B cell (primary cell): Measurements from ENCODE around the gene CRYBA2. TPM values are rescaled to one million over a fixed set of nuclear protein-coding genes. Genes with fewer than 3 reads are reported as not detected.

Source experiments
- ATAC-seq: fragments of 200-7000 bp; cut with Tn5 transposase; one replicate; pipeline ENCODE4 v1.10.0; 2021; ENCODE audit warnings: low read depth, mild to moderate bottlenecking, moderate number of reproducible peaks, moderate library complexity
- CTCF ChIA-PET: fragments of 350-600 bp; sonication (Branson Sonifier 250); formaldehyde crosslinking; loops from one replicate; lab custom pipeline; 2021; ENCODE audit warnings: antibody characterized with exemption, inconsistent platforms; lab: Charles Lee
- POLR2A ChIA-PET: fragments of 350-600 bp; sonication (Branson Sonifier 250); formaldehyde crosslinking; loops from one replicate; lab custom pipeline; 2021; ENCODE audit warnings: antibody characterized with exemption; lab: Charles Lee
- DNase-seq: peaks from one replicate; pipeline ENCODE4 v3.0.0; 2013
- H2AFZ ChIP-seq: 2 replicates; pipeline ENCODE4 v1.6.1; 2012; ENCODE audit warnings: mild to moderate bottlenecking, low read depth, low read length; ENCODE audit not compliant: insufficient read depth, poor library complexity, severe bottlenecking
- H3K27ac ChIP-seq, 2 donors: 1 replicate in 1 of 2; 2 replicates in 1 of 2; pipeline ENCODE4 v1.5.1; 2012 to 2013; ENCODE audit warnings: low read length in 2 of 2, mild to moderate bottlenecking in 2 of 2, moderate library complexity in 1 of 2
- H3K27me3 ChIP-seq, 4 experiments: fragments of 200-600 bp in 1 of 4; sonication (generic) in 1 of 4; replicated peaks in 1 of 4; 1 replicate in 2 of 4; 2 replicates in 2 of 4; pipeline versions ENCODE4 v1.6.1 to v1.7.0; 2013 to 2016; ENCODE audit warnings: low read length in 3 of 4, mild to moderate bottlenecking in 2 of 4, mixed read lengths in 1 of 4, moderate library complexity in 1 of 4; ENCODE audit not compliant: insufficient read depth in 4 of 4, control insufficient read depth in 3 of 4; ENCODE audit errors: control extremely low read depth in 1 of 4
- H3K36me3 ChIP-seq, 2 experiments: replicated peaks in 1 of 2; 1 replicate in 1 of 2; 2 replicates in 1 of 2; pipeline versions ENCODE4 v1.6.1 to v1.7.1; 2013; ENCODE audit warnings: low read length in 1 of 2; ENCODE audit not compliant: insufficient read depth in 2 of 2, control insufficient read depth in 1 of 2; ENCODE audit errors: control extremely low read depth in 1 of 2, extremely low read depth in 1 of 2
- H3K4me1 ChIP-seq, 2 donors: fragments of 200-600 bp in 1 of 2; sonication (generic) in 1 of 2; 1 replicate in 1 of 2; 2 replicates in 1 of 2; pipeline versions ENCODE4 v1.5.1 to v1.6.1; 2013 to 2017; ENCODE audit warnings: low read length in 2 of 2; ENCODE audit not compliant: control insufficient read depth in 2 of 2, insufficient read depth in 2 of 2
- H3K4me2 ChIP-seq: replicated peaks from 2 replicates; pipeline ENCODE3; 2012; ENCODE audit warnings: mild to moderate bottlenecking, low read depth, low read length; ENCODE audit not compliant: poor library complexity, severe bottlenecking
- H3K4me3 ChIP-seq, 5 experiments: fragments of 200-600 bp in 1 of 5; sonication (generic) in 1 of 5; 1 replicate in 3 of 5; 2 replicates in 2 of 5; pipeline versions ENCODE4 v1.5.1 to v1.7.0; 2011 to 2016; ENCODE audit warnings: low read length in 4 of 5, mild to moderate bottlenecking in 4 of 5, low read depth in 2 of 5, control low read depth in 1 of 5, moderate library complexity in 1 of 5; ENCODE audit not compliant: insufficient read depth in 1 of 5; ENCODE audit errors: control extremely low read depth in 1 of 5, extremely low read depth in 1 of 5
- H3K79me2 ChIP-seq: fragments of 200-600 bp; sonication (generic); one replicate; pipeline ENCODE4 v1.6.0; 2016; ENCODE audit warnings: low read length; ENCODE audit not compliant: control insufficient read depth, insufficient read depth
- H3K9ac ChIP-seq: fragments of 200-600 bp; sonication (generic); 2 replicates; pipeline ENCODE4 v1.6.1; 2017; ENCODE audit warnings: mild to moderate bottlenecking, low read length, moderate library complexity
- H3K9me3 ChIP-seq, 3 donors: one replicate each; pipeline versions ENCODE4 v1.6.1 to v1.7.1; 2013; ENCODE audit warnings: low read length in 2 of 3; ENCODE audit not compliant: control insufficient read depth in 2 of 3, insufficient read depth in 1 of 3; ENCODE audit errors: control extremely low read depth in 1 of 3
- H4K20me1 ChIP-seq: 2 replicates; pipeline ENCODE4 v1.6.0; 2012; ENCODE audit warnings: mild to moderate bottlenecking, low read length; ENCODE audit not compliant: insufficient read depth, control insufficient read depth, poor library complexity, severe bottlenecking
- H3K27ac Mint-ChIP-seq: one replicate; pipeline ENCODE4 v1.8.0; 2021; ENCODE audit warnings: mixed read lengths
- H3K27me3 Mint-ChIP-seq: one replicate; pipeline ENCODE4 v1.8.0; 2021; ENCODE audit warnings: mixed read lengths
- H3K4me1 Mint-ChIP-seq: one replicate; pipeline ENCODE4 v1.8.0; 2021; ENCODE audit warnings: mixed read lengths
- H3K4me3 Mint-ChIP-seq: one replicate; pipeline ENCODE4 v1.8.0; 2021; ENCODE audit warnings: mixed read lengths
- H3K9me3 Mint-ChIP-seq: one replicate; pipeline ENCODE4 v1.8.0; 2022; ENCODE audit warnings: mixed read lengths; ENCODE audit not compliant: insufficient read depth
- EZH2 ChIP-seq: IDR thresholded peaks from 2 replicates; pipeline ENCODE4 v1.6.1; 2012; ENCODE audit warnings: borderline replicate concordance, low read depth, mild to moderate bottlenecking, moderate library complexity, low read length; ENCODE audit not compliant: insufficient read depth, poor library complexity, severe bottlenecking
- WGBS: methylation state at CpG from one replicate; pipeline ENCODE4 v1.1.5; 2013; ENCODE audit warnings: missing lambda C conversion rate; ENCODE audit not compliant: insufficient coverage; 5-methylcytosine and 5-hydroxymethylcytosine counted together
- intact Hi-C: fragments of 100-400 bp; cut with micrococcal nuclease; formaldehyde crosslinking; loops from one replicate; pipeline ENCODE4 v1.10.0; 2022
- polyA plus RNA-seq: library from polyadenylated mRNA; depleted of rRNA; stranded (reverse); fragments of >200 nt; gene quantifications from 2 replicates; pipeline ENCODE4 v1.2.3, GENCODE V29; 2012
- total RNA-seq, 2 donors: library from RNA; stranded (reverse); fragments of 120-200 nt in 1 of 2; gene quantifications; 1 replicate in 1 of 2; 2 replicates in 1 of 2; pipeline versions ENCODE4 v1.2.3 to v1.2.4, GENCODE V29; 2013 to 2022
- TF ChIP-seq, protein P1 (sequence below): fragments of 200-600 bp; IDR thresholded peaks from one replicate; pipeline ENCODE4 v1.8.0; 2022; ENCODE audit warnings: antibody characterized with exemption, mild to moderate bottlenecking

Gene CRYBA2
- total and polyA plus RNA-seq, 2 donors (not counting 1 experiment from before 2014, with no cell fraction given): not detected

DNA sequence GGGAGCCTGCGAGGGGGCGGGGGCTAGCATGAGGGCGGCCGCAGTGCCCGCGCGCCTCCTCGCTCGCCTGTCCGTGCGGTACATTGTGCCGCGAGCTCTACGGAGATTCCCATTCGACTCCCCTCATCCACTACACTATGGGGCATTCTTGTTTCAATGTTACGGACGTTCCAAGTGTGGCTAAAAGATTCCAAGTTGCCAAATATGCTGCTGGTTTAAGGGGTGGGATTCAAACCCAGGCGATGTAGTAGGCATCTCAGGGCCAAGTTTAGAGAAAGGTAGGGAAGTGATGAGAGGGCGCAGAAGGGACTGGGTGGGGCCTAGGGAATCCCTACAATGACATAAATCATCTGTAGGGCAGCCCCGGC lies 10.0 kb upstream of the CRYBA2 start:
- Mint-ChIP-seq H3K4me3 (peak overlapping the region; percentile 66), H3K9me3 (no peaks in the 10 kb centered on the region), H3K27me3 (peaks cover 58% of the 10 kb centered on the region), H3K27ac (no peak overlapping the region), H3K4me1 (peaks cover 22% of the 10 kb centered on the region)
- H3K9ac ChIP-seq: peak overlapping the region; percentile 42
- intact Hi-C loops: no loop called here
- DNase-seq (peak; percentile 21), ATAC-seq (no peak)
- no peak overlapping the region for H3K27ac ChIP-seq
- WGBS: 14% methylated on average over 17 of the region's 20 CpGs
- ChIA-PET POLR2A (no interaction called here), CTCF (interaction anchor here (1.3 to 2.6 kb wide), 3 partner anchors 8 to 127 kb away, joined by 3 to 9 read pairs (median 3); no protein-coding TSS in a partner anchor)
- H3K4me2 ChIP-seq: peak overlapping the region; percentile 76
- H3K36me3 ChIP-seq: no peaks in the 10 kb centered on the region
- H4K20me1 ChIP-seq: no peaks in the 10 kb centered on the region
- peaks cover 0 to 77% (median 28%) of the 10 kb centered on the region in 4 experiments for H3K27me3 ChIP-seq
- peak overlapping the region in 3 of 5 experiments; percentile 17 to 39 (median 35) for H3K4me3 ChIP-seq
- TF ChIP-seq EZH2: no peak
- TF ChIP-seq, protein P1, sequence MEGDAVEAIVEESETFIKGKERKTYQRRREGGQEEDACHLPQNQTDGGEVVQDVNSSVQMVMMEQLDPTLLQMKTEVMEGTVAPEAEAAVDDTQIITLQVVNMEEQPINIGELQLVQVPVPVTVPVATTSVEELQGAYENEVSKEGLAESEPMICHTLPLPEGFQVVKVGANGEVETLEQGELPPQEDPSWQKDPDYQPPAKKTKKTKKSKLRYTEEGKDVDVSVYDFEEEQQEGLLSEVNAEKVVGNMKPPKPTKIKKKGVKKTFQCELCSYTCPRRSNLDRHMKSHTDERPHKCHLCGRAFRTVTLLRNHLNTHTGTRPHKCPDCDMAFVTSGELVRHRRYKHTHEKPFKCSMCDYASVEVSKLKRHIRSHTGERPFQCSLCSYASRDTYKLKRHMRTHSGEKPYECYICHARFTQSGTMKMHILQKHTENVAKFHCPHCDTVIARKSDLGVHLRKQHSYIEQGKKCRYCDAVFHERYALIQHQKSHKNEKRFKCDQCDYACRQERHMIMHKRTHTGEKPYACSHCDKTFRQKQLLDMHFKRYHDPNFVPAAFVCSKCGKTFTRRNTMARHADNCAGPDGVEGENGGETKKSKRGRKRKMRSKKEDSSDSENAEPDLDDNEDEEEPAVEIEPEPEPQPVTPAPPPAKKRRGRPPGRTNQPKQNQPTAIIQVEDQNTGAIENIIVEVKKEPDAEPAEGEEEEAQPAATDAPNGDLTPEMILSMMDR: no peak
- no peaks in the 10 kb centered on the region for H3K79me2 ChIP-seq
- peak overlapping the region; percentile 60 for H2AFZ ChIP-seq
- H3K4me1 ChIP-seq: peaks cover 25 to 37% of the 10 kb centered on the region in 2 donors
- peaks cover 0 to 26% (median 0%) of the 10 kb centered on the region in 3 donors for H3K9me3 ChIP-seq
